ENCODE results near the gene TEX51.

The TEX51 gene

DNA sequence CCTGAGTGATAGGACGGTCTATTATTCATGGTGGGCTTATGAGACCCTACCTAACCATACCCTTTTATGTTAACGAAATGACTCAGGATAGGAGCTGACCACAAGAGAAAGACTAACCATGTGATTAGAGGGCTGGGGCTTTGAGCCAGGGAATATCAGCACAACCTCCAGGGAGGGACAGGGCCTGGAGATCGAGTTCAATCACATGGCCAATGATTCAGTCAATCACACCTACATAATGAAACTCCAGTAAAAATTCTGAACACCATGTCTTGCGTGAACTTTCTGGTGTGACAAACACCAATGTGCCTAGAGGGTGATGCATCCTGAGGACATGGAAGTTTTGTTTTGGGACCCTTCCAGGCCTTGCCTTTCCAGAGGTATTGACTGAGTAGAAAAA lies 2.2 kb upstream of the TEX51 start:
- Histone ChIP-seq H3K36me3 (ENCODE audit: control insufficient read depth, insufficient read depth, low read length) (no peaks in the 10 kb centered on the region), H3K27me3 (ENCODE audit: control insufficient read depth, insufficient read depth, low read length) (no peaks in the 10 kb centered on the region), H3K4me3 (ENCODE audit: low read length) (no peak overlapping the region), H3K9me3 (ENCODE audit: control insufficient read depth, low read length) (no peaks in the 10 kb centered on the region), H3K4me1 (ENCODE audit: control insufficient read depth, insufficient read depth, low read length) (no peaks in the 10 kb centered on the region), H3K9ac (ENCODE audit: low read length) (no peak overlapping the region)

DNA sequence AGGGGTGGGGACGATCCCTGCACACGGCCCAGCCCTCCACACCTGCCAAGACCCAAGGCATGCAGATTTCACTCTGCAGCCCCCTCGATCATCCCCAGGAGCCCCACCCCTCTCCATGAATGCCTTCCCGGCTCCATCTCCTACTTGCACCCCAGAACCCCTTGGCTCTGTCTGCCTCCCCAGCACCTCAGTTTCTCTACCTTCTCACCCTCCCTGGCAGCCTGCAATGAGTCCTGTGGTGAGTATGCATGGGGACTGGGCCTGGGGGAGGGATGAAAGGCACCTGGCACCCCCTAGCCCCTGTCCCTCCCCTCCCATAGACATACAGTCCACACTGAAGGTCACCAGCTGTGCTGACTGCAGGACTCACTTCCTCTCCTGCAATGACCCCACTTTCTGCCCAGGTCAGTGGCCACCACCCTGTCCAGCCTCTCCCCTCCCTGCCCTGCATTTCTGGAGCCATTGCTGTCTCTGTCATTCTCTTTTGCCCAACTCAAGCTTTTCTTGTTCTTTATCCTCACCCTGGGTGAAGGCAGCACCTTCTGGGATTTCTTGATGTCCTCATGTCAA lies 1.0 kb downstream of the TEX51 start:
- Histone ChIP-seq H3K4me1 (ENCODE audit: control insufficient read depth, insufficient read depth, low read length) (no peaks in the 10 kb centered on the region), H3K9me3 (ENCODE audit: control insufficient read depth, low read length) (no peaks in the 10 kb centered on the region), H3K4me3 (ENCODE audit: low read length) (no peak overlapping the region), H3K36me3 (ENCODE audit: control insufficient read depth, insufficient read depth, low read length) (no peaks in the 10 kb centered on the region), H3K9ac (ENCODE audit: low read length) (no peak overlapping the region), H3K27me3 (ENCODE audit: control insufficient read depth, insufficient read depth, low read length) (no peaks in the 10 kb centered on the region)

DNA sequence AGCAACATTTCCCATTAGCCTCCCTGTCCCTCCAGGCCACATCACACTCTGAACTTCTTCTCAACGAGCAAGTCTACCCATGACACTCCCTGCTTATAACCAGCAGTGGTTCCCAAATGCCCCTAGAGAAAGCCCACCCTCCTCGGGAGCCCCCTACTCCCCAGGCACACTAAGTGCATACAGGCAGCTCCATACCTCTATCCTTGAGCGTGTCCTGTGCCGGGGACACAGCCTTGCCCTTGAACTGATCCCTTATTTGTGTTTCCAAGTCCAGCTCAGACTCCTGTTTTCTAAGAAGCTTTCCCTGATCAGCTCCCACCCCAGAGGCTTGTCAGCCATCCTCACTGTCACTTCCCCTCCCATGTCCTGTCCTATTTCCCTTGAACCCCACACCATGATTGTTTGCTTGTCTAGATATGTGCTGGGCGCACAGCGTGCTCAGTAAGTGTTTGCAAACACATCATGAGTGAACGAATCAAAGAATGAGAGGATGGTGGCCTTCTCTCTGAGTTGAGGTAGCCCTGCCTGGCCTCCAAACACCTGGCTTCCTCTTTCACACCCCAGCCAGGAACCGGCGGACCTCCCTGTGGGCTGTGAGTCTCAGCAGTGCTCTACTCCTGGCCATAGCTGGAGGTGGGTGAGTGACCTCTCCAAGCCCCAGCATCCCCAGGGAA lies 2.1 kb downstream of the TEX51 start:
- Histone ChIP-seq H3K4me1 (ENCODE audit: control insufficient read depth, insufficient read depth, low read length) (no peaks in the 10 kb centered on the region), H3K27me3 (ENCODE audit: control insufficient read depth, insufficient read depth, low read length) (no peaks in the 10 kb centered on the region), H3K9ac (ENCODE audit: low read length) (no peak overlapping the region), H3K36me3 (ENCODE audit: control insufficient read depth, insufficient read depth, low read length) (no peaks in the 10 kb centered on the region), H3K9me3 (ENCODE audit: control insufficient read depth, low read length) (no peaks in the 10 kb centered on the region), H3K4me3 (ENCODE audit: low read length) (no peak overlapping the region)

GRCh38 chr2:126901459-126901858 lies 2.8 kb downstream of the TEX51 start:
- H3K4me3 ChIP-seq (ENCODE audit: low read length) = no peak overlapping the region
- no peaks in the 10 kb centered on the region for H3K36me3 ChIP-seq (ENCODE audit: control insufficient read depth, insufficient read depth, low read length)
- H3K9me3 ChIP-seq (ENCODE audit: control insufficient read depth, low read length) = no peaks in the 10 kb centered on the region
- H3K4me1 ChIP-seq (ENCODE audit: control insufficient read depth, insufficient read depth, low read length) = no peaks in the 10 kb centered on the region
- H3K27me3 ChIP-seq (ENCODE audit: control insufficient read depth, insufficient read depth, low read length) = no peaks in the 10 kb centered on the region
- H3K9ac ChIP-seq (ENCODE audit: low read length) = no peak overlapping the region

GRCh38 chr2:126902152-126902835 lies 3.6 kb downstream of the TEX51 start:
- no peaks in the 10 kb centered on the region for H3K9me3 ChIP-seq (ENCODE audit: control insufficient read depth, low read length)
- no peak overlapping the region for H3K4me3 ChIP-seq (ENCODE audit: low read length)
- H3K9ac ChIP-seq (ENCODE audit: low read length) = no peak overlapping the region
- H3K4me1 ChIP-seq (ENCODE audit: control insufficient read depth, insufficient read depth, low read length) = no peaks in the 10 kb centered on the region
- H3K27me3 ChIP-seq (ENCODE audit: control insufficient read depth, insufficient read depth, low read length) = no peaks in the 10 kb centered on the region
- no peaks in the 10 kb centered on the region for H3K36me3 ChIP-seq (ENCODE audit: control insufficient read depth, insufficient read depth, low read length)

- Histone ChIP-seq H3K4me3 (ENCODE audit: low read length) (no peak overlapping the region), H3K9me3 (ENCODE audit: control insufficient read depth, low read length) (no peaks in the 10 kb centered on the region), H3K4me1 (ENCODE audit: control insufficient read depth, insufficient read depth, low read length) (no peaks in the 10 kb centered on the region), H3K27me3 (ENCODE audit: control insufficient read depth, insufficient read depth, low read length) (no peaks in the 10 kb centered on the region), H3K9ac (ENCODE audit: low read length) (no peak overlapping the region), H3K36me3 (ENCODE audit: control insufficient read depth, insufficient read depth, low read length) (no peaks in the 10 kb centered on the region)
Observed at GRCh38 chr2:126902859-126903258, 4.2 kb downstream of the TEX51 start.

DNA sequence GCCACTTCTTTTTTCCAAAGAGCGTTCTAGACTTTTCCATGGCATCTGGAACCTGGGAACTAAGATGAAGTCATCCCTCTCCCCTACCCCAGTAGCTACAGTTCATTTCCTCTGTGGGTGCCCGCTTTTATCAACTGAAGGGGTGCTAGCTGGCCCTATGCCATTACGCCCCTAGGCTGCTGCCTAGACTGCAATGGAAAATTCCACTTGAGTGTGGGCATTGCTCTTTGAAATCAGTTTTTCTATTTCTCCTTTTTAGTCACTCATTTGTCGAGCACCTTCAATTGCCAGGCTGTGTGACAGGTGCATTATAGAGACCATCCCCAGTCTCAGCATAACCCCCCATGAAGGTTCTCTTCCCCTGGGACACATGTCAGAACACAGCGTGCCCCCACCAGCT lies 7.3 kb downstream of the TEX51 start:
- no peaks in the 10 kb centered on the region for H3K4me1 ChIP-seq (ENCODE audit: control insufficient read depth, insufficient read depth, low read length)
- no peaks in the 10 kb centered on the region for H3K36me3 ChIP-seq (ENCODE audit: control insufficient read depth, insufficient read depth, low read length)
- H3K9me3 ChIP-seq (ENCODE audit: control insufficient read depth, low read length) = no peaks in the 10 kb centered on the region
- H3K9ac ChIP-seq (ENCODE audit: low read length) = no peak overlapping the region
- no peak overlapping the region for H3K4me3 ChIP-seq (ENCODE audit: low read length)
- no peaks in the 10 kb centered on the region for H3K27me3 ChIP-seq (ENCODE audit: control insufficient read depth, insufficient read depth, low read length)

DNA sequence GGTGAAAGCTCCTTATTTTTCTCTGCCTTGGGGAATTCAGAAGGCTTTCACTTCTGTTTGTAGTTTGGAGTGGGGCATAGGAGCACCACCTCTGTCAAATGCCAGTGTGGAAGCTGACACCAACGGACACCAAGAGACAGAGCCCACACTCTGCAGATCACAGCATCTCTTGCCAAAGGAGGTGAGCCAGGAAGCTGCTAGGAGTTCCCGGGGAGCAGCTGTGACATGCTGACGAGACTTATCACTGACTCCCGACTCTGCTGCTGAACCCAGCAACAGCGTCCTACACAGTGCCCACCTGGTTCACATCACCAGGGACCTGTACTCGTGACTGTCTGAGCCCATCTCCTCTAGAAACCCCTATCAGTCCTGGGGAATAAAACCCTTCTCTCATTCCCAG lies 8.1 kb downstream of the TEX51 start:
- H3K36me3 ChIP-seq (ENCODE audit: control insufficient read depth, insufficient read depth, low read length) = no peaks in the 10 kb centered on the region
- no peaks in the 10 kb centered on the region for H3K9me3 ChIP-seq (ENCODE audit: control insufficient read depth, low read length)
- no peak overlapping the region for H3K4me3 ChIP-seq (ENCODE audit: low read length)
- no peaks in the 10 kb centered on the region for H3K4me1 ChIP-seq (ENCODE audit: control insufficient read depth, insufficient read depth, low read length)
- H3K27me3 ChIP-seq (ENCODE audit: control insufficient read depth, insufficient read depth, low read length) = no peaks in the 10 kb centered on the region
- no peak overlapping the region for H3K9ac ChIP-seq (ENCODE audit: low read length)

DNA sequence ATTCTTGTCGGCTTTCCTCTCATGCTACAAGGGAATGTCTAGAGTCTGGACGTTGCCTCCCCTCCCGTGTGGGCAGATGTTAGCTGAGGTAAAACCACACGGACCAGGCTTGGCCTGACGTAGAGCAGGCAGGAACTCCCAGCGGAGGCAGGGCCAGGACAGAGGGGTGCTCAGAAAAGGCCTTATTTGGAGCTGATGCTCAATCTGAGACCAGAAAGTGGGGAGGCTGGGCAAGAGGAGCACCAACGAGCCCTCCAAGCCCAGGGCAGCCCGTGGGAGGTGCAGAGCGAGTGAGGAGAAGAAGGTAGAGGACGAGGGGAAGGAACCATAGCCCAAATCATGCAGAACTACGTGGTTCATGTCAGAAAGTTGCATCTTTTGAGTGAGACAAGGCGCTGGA lies 9.0 kb downstream of the TEX51 start:
- no peak overlapping the region for H3K9ac ChIP-seq (ENCODE audit: low read length)
- H3K27me3 ChIP-seq (ENCODE audit: control insufficient read depth, insufficient read depth, low read length) = no peaks in the 10 kb centered on the region
- no peak overlapping the region for H3K4me3 ChIP-seq (ENCODE audit: low read length)
- no peaks in the 10 kb centered on the region for H3K9me3 ChIP-seq (ENCODE audit: control insufficient read depth, low read length)
- H3K36me3 ChIP-seq (ENCODE audit: control insufficient read depth, insufficient read depth, low read length) = no peaks in the 10 kb centered on the region
- no peaks in the 10 kb centered on the region for H3K4me1 ChIP-seq (ENCODE audit: control insufficient read depth, insufficient read depth, low read length)

GRCh38 chr2:126908721-126909177 lies 10.1 kb downstream of the TEX51 start:
- Histone ChIP-seq H3K9me3 (ENCODE audit: control insufficient read depth, low read length) (no peaks in the 10 kb centered on the region), H3K9ac (ENCODE audit: low read length) (no peak overlapping the region), H3K4me3 (ENCODE audit: low read length) (no peak overlapping the region), H3K4me1 (ENCODE audit: control insufficient read depth, insufficient read depth, low read length) (no peaks in the 10 kb centered on the region), H3K36me3 (ENCODE audit: control insufficient read depth, insufficient read depth, low read length) (no peaks in the 10 kb centered on the region), H3K27me3 (ENCODE audit: control insufficient read depth, insufficient read depth, low read length) (no peaks in the 10 kb centered on the region)

DNA sequence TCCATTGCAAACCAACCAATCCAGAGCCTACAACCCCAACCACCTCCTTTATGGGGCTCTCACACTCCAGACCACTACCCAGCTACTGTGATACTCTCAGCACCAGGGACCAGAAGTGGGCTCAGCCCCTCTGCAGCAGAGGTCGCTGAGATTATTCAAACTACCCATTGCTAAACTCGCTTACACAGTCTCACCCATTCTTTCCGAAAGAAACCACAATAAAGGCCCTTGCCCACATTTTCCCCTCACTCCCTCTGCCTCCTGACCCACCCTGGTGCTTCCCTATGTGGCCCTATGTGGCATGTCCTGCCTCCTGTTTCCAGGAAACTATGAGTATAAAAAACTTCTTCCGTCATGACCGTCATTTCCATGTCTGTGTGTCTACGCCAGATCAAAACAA lies 10.7 kb downstream of the TEX51 start:
- Histone ChIP-seq H3K9me3 (ENCODE audit: control insufficient read depth, low read length) (no peaks in the 10 kb centered on the region), H3K36me3 (ENCODE audit: control insufficient read depth, insufficient read depth, low read length) (no peaks in the 10 kb centered on the region), H3K4me3 (ENCODE audit: low read length) (no peak overlapping the region), H3K9ac (ENCODE audit: low read length) (no peak overlapping the region), H3K4me1 (ENCODE audit: control insufficient read depth, insufficient read depth, low read length) (no peaks in the 10 kb centered on the region), H3K27me3 (ENCODE audit: control insufficient read depth, insufficient read depth, low read length) (no peaks in the 10 kb centered on the region)

DNA sequence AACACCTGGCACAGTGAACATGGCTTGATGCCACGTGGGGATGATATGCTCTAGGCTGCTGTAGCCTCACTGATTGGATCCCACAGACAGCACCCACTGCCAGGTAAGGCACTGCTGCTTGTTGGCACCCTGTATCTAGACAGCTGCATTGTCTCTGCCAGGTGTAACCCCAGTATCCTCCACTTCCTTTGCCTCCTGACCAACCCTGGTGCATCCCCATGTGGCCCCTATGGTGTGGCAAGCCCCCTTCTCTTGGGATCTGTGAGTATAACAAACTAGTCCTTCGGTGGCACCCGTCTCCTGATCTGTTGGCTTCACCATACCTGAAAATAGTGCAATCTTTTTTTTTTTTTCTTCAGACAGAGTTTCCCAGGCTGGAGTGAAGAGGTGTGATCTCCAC lies 11.1 kb downstream of the TEX51 start:
- no peak overlapping the region for H3K9ac ChIP-seq (ENCODE audit: low read length)
- H3K4me3 ChIP-seq (ENCODE audit: low read length) = no peak overlapping the region
- no peaks in the 10 kb centered on the region for H3K27me3 ChIP-seq (ENCODE audit: control insufficient read depth, insufficient read depth, low read length)
- H3K4me1 ChIP-seq (ENCODE audit: control insufficient read depth, insufficient read depth, low read length) = no peaks in the 10 kb centered on the region
- no peaks in the 10 kb centered on the region for H3K36me3 ChIP-seq (ENCODE audit: control insufficient read depth, insufficient read depth, low read length)
- no peaks in the 10 kb centered on the region for H3K9me3 ChIP-seq (ENCODE audit: control insufficient read depth, low read length)
